Activated naive CD8-positive, alpha-beta T cell treated with anti-CD3 and anti-CD28 coated beads, Interleukin-2, amount 10 ng/mL, durations not matched to agents 7 days and 5 days (primary cell): ENCODE results near the gene TBC1D9. TPM values are rescaled to one million over a fixed set of nuclear protein-coding genes. Genes with fewer than 3 reads are reported as not detected.
A peak's percentile ranks its signal among the peaks of the same experiment; 100 is the strongest.

Source experiments
- ATAC-seq: fragments of 150-1000 bp; cut with Tn5 transposase; one replicate; pipeline ENCODE4 v1.10.0; 2021; ENCODE audit warnings: low read depth, moderate library complexity
- POLR2A ChIA-PET: fragments of 350-600 bp; sonication (Branson Sonifier 250); formaldehyde crosslinking; loops from one replicate; lab custom pipeline; 2021; ENCODE audit warnings: antibody characterized with exemption; lab: Charles Lee
- DNase-seq: peaks from one replicate; pipeline ENCODE4 v3.0.0; 2021
- H3K27ac Mint-ChIP-seq: one replicate; pipeline ENCODE4 v1.8.0; 2022; ENCODE audit warnings: mild to moderate bottlenecking, mixed read lengths
- H3K27me3 Mint-ChIP-seq: one replicate; pipeline ENCODE4 v1.8.0; 2022; ENCODE audit warnings: mild to moderate bottlenecking, moderate library complexity, mixed read lengths
- H3K36me3 Mint-ChIP-seq: one replicate; pipeline ENCODE4 v1.8.0; 2021; ENCODE audit warnings: mild to moderate bottlenecking, mixed read lengths
- H3K4me1 Mint-ChIP-seq: one replicate; pipeline ENCODE4 v1.8.0; 2021; ENCODE audit warnings: mixed read lengths
- H3K4me3 Mint-ChIP-seq: one replicate; pipeline ENCODE4 v1.8.0; 2022; ENCODE audit warnings: mild to moderate bottlenecking, moderate library complexity, mixed read lengths
- H3K9me3 Mint-ChIP-seq: one replicate; pipeline ENCODE4 v1.8.0; 2021; ENCODE audit warnings: mixed read lengths
- total RNA-seq, 2 experiments: library from RNA; stranded (reverse); gene quantifications; one replicate each; pipeline ENCODE4 v1.2.3, GENCODE V29; 2021

The TBC1D9 gene
- total RNA-seq, 2 experiments from 2014 or later, result 0.11 to 0.17 TPM

- Mint-ChIP-seq H3K4me3 (no peak overlapping the region), H3K36me3 (no peaks in the 10 kb centered on the region), H3K27me3 (peaks cover 14% of the 10 kb centered on the region), H3K27ac (no peak overlapping the region), H3K9me3 (no peaks in the 10 kb centered on the region), H3K4me1 (no peaks in the 10 kb centered on the region)
- ATAC-seq (no peak), DNase-seq (no peak)
- POLR2A ChIA-PET, result no interaction called here
Measured at GRCh38 chr4:140688711-140689598, 67.2 kb downstream of the TBC1D9 start.

GRCh38 chr4:140686796-140687195, 69.4 kb downstream of the TBC1D9 start:
- no peaks in the 10 kb centered on the region for H3K4me1 Mint-ChIP-seq
- H3K27me3 Mint-ChIP-seq, result peaks cover 9% of the 10 kb centered on the region
- H3K27ac Mint-ChIP-seq, result no peak overlapping the region
- no peak for ATAC-seq
- POLR2A ChIA-PET, result no interaction called here
- no peaks in the 10 kb centered on the region for H3K36me3 Mint-ChIP-seq
- no peak for DNase-seq
- no peaks in the 10 kb centered on the region for H3K9me3 Mint-ChIP-seq
- no peak overlapping the region for H3K4me3 Mint-ChIP-seq

- H3K27me3 Mint-ChIP-seq, result peaks cover 7% of the 10 kb centered on the region
- ATAC-seq, result no peak
- H3K36me3 Mint-ChIP-seq, result no peaks in the 10 kb centered on the region
- H3K4me1 Mint-ChIP-seq, result no peaks in the 10 kb centered on the region
- no peaks in the 10 kb centered on the region for H3K9me3 Mint-ChIP-seq
- H3K4me3 Mint-ChIP-seq, result no peak overlapping the region
- POLR2A ChIA-PET, result no interaction called here
- no peak for DNase-seq
- H3K27ac Mint-ChIP-seq, result no peak overlapping the region
Measured at GRCh38 chr4:140684314-140684713, 71.9 kb downstream of the TBC1D9 start.

GRCh38 chr4:140681201-140681600, 75.0 kb downstream of the TBC1D9 start:
- Mint-ChIP-seq H3K36me3 (no peaks in the 10 kb centered on the region), H3K9me3 (no peaks in the 10 kb centered on the region), H3K27me3 (peaks cover 10% of the 10 kb centered on the region), H3K27ac (no peak overlapping the region), H3K4me1 (no peaks in the 10 kb centered on the region), H3K4me3 (no peak overlapping the region)
- POLR2A ChIA-PET, result no interaction called here
- DNase-seq (no peak), ATAC-seq (no peak)

GRCh38 chr4:140680686-140681085, 75.5 kb downstream of the TBC1D9 start:
- no peaks in the 10 kb centered on the region for H3K36me3 Mint-ChIP-seq
- ATAC-seq (no peak), DNase-seq (no peak)
- H3K27me3 Mint-ChIP-seq, result peaks cover 10% of the 10 kb centered on the region
- POLR2A ChIA-PET, result no interaction called here
- H3K27ac Mint-ChIP-seq, result no peak overlapping the region
- H3K4me1 Mint-ChIP-seq, result peaks cover 5% of the 10 kb centered on the region
- no peaks in the 10 kb centered on the region for H3K9me3 Mint-ChIP-seq
- H3K4me3 Mint-ChIP-seq, result no peak overlapping the region

GRCh38 chr4:140679576-140679975, 76.6 kb downstream of the TBC1D9 start:
- ATAC-seq, result no peak
- POLR2A ChIA-PET, result no interaction called here

GRCh38 chr4:140675599-140676231, 80.5 kb downstream of the TBC1D9 start:
- ATAC-seq (peak; percentile 26), DNase-seq (no peak)
- POLR2A ChIA-PET, result no interaction called here
- Mint-ChIP-seq H3K27ac (no peak overlapping the region), H3K4me1 (peaks cover 8% of the 10 kb centered on the region), H3K27me3 (peaks cover 19% of the 10 kb centered on the region), H3K36me3 (no peaks in the 10 kb centered on the region), H3K9me3 (no peaks in the 10 kb centered on the region), H3K4me3 (no peak overlapping the region)

More at GRCh38 chr4:140679576-140679975, 76.6 kb downstream of the TBC1D9 start:
- peaks cover 10% of the 10 kb centered on the region for H3K27me3 Mint-ChIP-seq
- DNase-seq, result no peak
- H3K27ac Mint-ChIP-seq, result no peak overlapping the region
- H3K4me3 Mint-ChIP-seq, result no peak overlapping the region
- H3K4me1 Mint-ChIP-seq, result peaks cover 8% of the 10 kb centered on the region
- no peaks in the 10 kb centered on the region for H3K36me3 Mint-ChIP-seq
- no peaks in the 10 kb centered on the region for H3K9me3 Mint-ChIP-seq

- Mint-ChIP-seq H3K4me1 (peaks cover 8% of the 10 kb centered on the region), H3K27me3 (peaks cover 20% of the 10 kb centered on the region), H3K36me3 (no peaks in the 10 kb centered on the region), H3K9me3 (no peaks in the 10 kb centered on the region), H3K4me3 (no peak overlapping the region), H3K27ac (no peak overlapping the region)
- DNase-seq (no peak), ATAC-seq (no peak)
- POLR2A ChIA-PET, result no interaction called here
Measured at GRCh38 chr4:140673729-140674128, 82.5 kb downstream of the TBC1D9 start.

GRCh38 chr4:140672416-140672815, 83.8 kb downstream of the TBC1D9 start:
- peaks cover 8% of the 10 kb centered on the region for H3K4me1 Mint-ChIP-seq
- no peak overlapping the region for H3K4me3 Mint-ChIP-seq
- no peaks in the 10 kb centered on the region for H3K9me3 Mint-ChIP-seq
- no peak overlapping the region for H3K27ac Mint-ChIP-seq
- peaks cover 14% of the 10 kb centered on the region for H3K27me3 Mint-ChIP-seq
- no peak for DNase-seq
- POLR2A ChIA-PET, result no interaction called here
- no peaks in the 10 kb centered on the region for H3K36me3 Mint-ChIP-seq
- ATAC-seq, result no peak

- Mint-ChIP-seq H3K27me3 (peaks cover 13% of the 10 kb centered on the region), H3K4me1 (no peaks in the 10 kb centered on the region), H3K4me3 (no peak overlapping the region), H3K27ac (no peak overlapping the region), H3K9me3 (peaks cover 1% of the 10 kb centered on the region), H3K36me3 (no peaks in the 10 kb centered on the region)
- POLR2A ChIA-PET, result no interaction called here
- DNase-seq (no peak), ATAC-seq (no peak)
Measured at GRCh38 chr4:140668111-140668510, 88.1 kb downstream of the TBC1D9 start.

- POLR2A ChIA-PET, result no interaction called here
- no peaks in the 10 kb centered on the region for H3K4me1 Mint-ChIP-seq
- H3K9me3 Mint-ChIP-seq, result peaks cover 1% of the 10 kb centered on the region
- H3K27ac Mint-ChIP-seq, result no peak overlapping the region
- ATAC-seq, result no peak
- no peak for DNase-seq
- peaks cover 16% of the 10 kb centered on the region for H3K27me3 Mint-ChIP-seq
- H3K36me3 Mint-ChIP-seq, result no peaks in the 10 kb centered on the region
- H3K4me3 Mint-ChIP-seq, result no peak overlapping the region
Measured at GRCh38 chr4:140666889-140667614, 89.1 kb downstream of the TBC1D9 start.

GRCh38 chr4:140662082-140662869, 93.9 kb downstream of the TBC1D9 start:
- H3K36me3 Mint-ChIP-seq, result no peaks in the 10 kb centered on the region
- peaks cover 9% of the 10 kb centered on the region for H3K27me3 Mint-ChIP-seq
- ATAC-seq (no peak), DNase-seq (no peak)
- POLR2A ChIA-PET, result no interaction called here
- H3K4me1 Mint-ChIP-seq, result no peaks in the 10 kb centered on the region
- peaks cover 1% of the 10 kb centered on the region for H3K9me3 Mint-ChIP-seq
- H3K4me3 Mint-ChIP-seq, result no peak overlapping the region
- H3K27ac Mint-ChIP-seq, result no peak overlapping the region

GRCh38 chr4:140661550-140661949, 94.6 kb downstream of the TBC1D9 start:
- ATAC-seq, result no peak
- DNase-seq, result no peak
- Mint-ChIP-seq H3K4me1 (no peaks in the 10 kb centered on the region), H3K4me3 (no peak overlapping the region), H3K27me3 (peaks cover 9% of the 10 kb centered on the region), H3K27ac (no peak overlapping the region), H3K36me3 (no peaks in the 10 kb centered on the region), H3K9me3 (peaks cover 1% of the 10 kb centered on the region)
- POLR2A ChIA-PET, result no interaction called here
